ENCODE results near the gene NME7. TPM values are rescaled to one million over a fixed set of nuclear protein-coding genes. Genes with fewer than 3 reads are reported as not detected.

NME7 gene
- total RNA-seq, 1 experiment from 2014 or later: 13.8 TPM

DNA sequence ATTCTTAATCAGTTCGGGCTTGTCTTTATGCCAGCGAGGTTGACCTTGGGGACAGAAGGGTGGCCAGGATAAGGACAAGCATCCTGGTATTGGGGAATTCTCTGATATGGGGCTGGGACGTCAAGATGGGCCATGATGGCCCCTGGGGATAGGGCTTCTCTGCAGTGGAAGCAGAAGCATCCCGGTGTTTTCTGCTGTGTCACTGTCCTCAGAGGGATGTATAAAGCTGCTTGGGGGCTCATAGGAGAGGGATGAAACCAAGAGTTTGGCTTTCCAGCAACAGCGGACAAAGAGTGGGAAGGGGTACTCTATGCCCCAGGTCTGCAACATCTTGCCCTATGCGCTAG, 262.5 kb downstream of the NME7 start (continued):
- TF ChIP-seq, protein P1, sequence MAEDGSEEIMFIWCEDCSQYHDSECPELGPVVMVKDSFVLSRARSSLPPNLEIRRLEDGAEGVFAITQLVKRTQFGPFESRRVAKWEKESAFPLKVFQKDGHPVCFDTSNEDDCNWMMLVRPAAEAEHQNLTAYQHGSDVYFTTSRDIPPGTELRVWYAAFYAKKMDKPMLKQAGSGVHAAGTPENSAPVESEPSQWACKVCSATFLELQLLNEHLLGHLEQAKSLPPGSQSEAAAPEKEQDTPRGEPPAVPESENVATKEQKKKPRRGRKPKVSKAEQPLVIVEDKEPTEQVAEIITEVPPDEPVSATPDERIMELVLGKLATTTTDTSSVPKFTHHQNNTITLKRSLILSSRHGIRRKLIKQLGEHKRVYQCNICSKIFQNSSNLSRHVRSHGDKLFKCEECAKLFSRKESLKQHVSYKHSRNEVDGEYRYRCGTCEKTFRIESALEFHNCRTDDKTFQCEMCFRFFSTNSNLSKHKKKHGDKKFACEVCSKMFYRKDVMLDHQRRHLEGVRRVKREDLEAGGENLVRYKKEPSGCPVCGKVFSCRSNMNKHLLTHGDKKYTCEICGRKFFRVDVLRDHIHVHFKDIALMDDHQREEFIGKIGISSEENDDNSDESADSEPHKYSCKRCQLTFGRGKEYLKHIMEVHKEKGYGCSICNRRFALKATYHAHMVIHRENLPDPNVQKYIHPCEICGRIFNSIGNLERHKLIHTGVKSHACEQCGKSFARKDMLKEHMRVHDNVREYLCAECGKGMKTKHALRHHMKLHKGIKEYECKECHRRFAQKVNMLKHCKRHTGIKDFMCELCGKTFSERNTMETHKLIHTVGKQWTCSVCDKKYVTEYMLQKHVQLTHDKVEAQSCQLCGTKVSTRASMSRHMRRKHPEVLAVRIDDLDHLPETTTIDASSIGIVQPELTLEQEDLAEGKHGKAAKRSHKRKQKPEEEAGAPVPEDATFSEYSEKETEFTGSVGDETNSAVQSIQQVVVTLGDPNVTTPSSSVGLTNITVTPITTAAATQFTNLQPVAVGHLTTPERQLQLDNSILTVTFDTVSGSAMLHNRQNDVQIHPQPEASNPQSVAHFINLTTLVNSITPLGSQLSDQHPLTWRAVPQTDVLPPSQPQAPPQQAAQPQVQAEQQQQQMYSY (CRISPR knock-in tag; IDR thresholded peaks at IDR 0.05): no peak
- TF ChIP-seq, protein P2, sequence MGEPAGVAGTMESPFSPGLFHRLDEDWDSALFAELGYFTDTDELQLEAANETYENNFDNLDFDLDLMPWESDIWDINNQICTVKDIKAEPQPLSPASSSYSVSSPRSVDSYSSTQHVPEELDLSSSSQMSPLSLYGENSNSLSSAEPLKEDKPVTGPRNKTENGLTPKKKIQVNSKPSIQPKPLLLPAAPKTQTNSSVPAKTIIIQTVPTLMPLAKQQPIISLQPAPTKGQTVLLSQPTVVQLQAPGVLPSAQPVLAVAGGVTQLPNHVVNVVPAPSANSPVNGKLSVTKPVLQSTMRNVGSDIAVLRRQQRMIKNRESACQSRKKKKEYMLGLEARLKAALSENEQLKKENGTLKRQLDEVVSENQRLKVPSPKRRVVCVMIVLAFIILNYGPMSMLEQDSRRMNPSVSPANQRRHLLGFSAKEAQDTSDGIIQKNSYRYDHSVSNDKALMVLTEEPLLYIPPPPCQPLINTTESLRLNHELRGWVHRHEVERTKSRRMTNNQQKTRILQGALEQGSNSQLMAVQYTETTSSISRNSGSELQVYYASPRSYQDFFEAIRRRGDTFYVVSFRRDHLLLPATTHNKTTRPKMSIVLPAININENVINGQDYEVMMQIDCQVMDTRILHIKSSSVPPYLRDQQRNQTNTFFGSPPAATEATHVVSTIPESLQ (CRISPR knock-in tag; IDR thresholded peaks at IDR 0.05): no peak
- TF ChIP-seq SMAD4 (CRISPR knock-in tag; IDR thresholded peaks at IDR 0.05) (no peak), TEAD1 (CRISPR knock-in tag; IDR thresholded peaks at IDR 0.05) (no peak), NFYB (CRISPR knock-in tag; conservative IDR thresholded peaks at IDR 0.05; ENCODE audit: low read depth) (no peak), SMAD3 (CRISPR knock-in tag; IDR thresholded peaks at IDR 0.05; ENCODE audit: borderline replicate concordance) (no peak), ZBTB21 (CRISPR knock-in tag; IDR thresholded peaks at IDR 0.05; ENCODE audit: borderline replicate concordance) (no peak), GRHL2 (CRISPR knock-in tag; IDR thresholded peaks at IDR 0.05; ENCODE audit: insufficient replicate concordance, severe bottlenecking) (no peak), ATF1 (CRISPR knock-in tag; IDR thresholded peaks at IDR 0.05) (no peak), SP1 (CRISPR knock-in tag; conservative IDR thresholded peaks at IDR 0.05) (no peak)
- TF ChIP-seq, protein P3, sequence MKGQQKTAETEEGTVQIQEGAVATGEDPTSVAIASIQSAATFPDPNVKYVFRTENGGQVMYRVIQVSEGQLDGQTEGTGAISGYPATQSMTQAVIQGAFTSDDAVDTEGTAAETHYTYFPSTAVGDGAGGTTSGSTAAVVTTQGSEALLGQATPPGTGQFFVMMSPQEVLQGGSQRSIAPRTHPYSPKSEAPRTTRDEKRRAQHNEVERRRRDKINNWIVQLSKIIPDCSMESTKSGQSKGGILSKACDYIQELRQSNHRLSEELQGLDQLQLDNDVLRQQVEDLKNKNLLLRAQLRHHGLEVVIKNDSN (CRISPR knock-in tag; IDR thresholded peaks at IDR 0.05): no peak
- TF ChIP-seq, protein P4, sequence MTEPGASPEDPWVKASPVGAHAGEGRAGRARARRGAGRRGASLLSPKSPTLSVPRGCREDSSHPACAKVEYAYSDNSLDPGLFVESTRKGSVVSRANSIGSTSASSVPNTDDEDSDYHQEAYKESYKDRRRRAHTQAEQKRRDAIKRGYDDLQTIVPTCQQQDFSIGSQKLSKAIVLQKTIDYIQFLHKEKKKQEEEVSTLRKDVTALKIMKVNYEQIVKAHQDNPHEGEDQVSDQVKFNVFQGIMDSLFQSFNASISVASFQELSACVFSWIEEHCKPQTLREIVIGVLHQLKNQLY (CRISPR knock-in tag; IDR thresholded peaks at IDR 0.05): no peak

DNA sequence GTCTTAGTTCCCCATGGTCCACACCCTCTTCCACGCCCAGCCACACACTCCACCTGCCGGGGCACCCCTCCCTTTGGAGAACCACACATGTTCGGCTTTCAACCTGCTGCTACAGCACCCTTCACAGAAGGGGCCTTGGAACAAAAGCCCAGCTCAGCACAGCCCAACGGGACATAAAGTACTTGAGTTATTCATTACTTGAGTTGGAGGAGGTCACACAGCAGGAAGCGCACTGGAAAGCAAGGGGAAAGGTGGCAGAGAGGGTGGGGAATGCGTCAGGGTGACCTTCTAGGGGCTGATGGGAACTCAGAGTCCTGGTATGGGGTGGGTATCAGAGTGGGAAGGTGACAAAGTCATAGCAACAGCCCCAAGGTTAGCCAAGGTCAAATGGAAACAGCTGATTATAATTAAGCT, 264.1 kb downstream of the NME7 start:
- peaks cover 25% of the 10 kb centered on the region for H3K4me1 Mint-ChIP-seq

DNA sequence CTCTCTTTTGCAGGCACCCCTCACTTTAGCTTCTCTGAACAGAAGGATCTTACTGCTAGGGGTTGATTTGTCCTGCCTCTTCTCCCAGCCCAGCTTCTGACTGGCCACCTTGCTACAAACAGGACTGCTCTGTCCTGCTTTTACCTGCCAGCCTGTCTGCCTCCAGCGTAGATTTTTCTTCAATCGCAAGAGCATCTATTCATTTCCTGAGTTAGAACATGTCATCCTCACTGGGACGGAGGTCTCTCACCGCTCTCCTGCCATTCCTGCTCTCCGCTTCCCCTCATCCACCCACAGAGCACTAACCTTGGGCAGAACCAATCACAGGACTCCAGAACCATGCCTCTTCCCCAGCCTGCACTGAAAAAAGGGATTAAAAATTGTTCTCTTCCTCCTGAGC, 264.6 kb downstream of the NME7 start:
- no peaks in the 10 kb centered on the region for H3K9me3 Mint-ChIP-seq
- TF ChIP-seq, protein P5, sequence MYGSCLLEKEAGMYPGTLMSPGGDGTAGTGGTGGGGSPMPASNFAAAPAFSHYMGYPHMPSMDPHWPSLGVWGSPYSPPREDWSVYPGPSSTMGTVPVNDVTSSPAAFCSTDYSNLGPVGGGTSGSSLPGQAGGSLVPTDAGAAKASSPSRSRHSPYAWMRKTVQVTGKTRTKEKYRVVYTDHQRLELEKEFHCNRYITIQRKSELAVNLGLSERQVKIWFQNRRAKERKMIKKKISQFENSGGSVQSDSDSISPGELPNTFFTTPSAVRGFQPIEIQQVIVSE (CRISPR knock-in tag; IDR thresholded peaks at IDR 0.05; ENCODE audit: borderline replicate concordance): no peak
- ATAC-seq: no peak
- no peak overlapping the region for H3K4me3 Mint-ChIP-seq
- H3K27ac Mint-ChIP-seq: no peak overlapping the region
- no peaks in the 10 kb centered on the region; the same call in none of the 2 replicates for H3K27me3 Mint-ChIP-seq (ENCODE audit: low read depth)
- DNase-seq (ENCODE audit: low spot score): no peak
- POLR2A ChIA-PET: no interaction called here
- CTCF ChIA-PET: no interaction called here
- peaks cover 20% of the 10 kb centered on the region for H3K4me1 Mint-ChIP-seq
- H3K36me3 Mint-ChIP-seq: no peaks in the 10 kb centered on the region

More for the DNA sequence above, 264.1 kb downstream of the NME7 start:
- no peak for ATAC-seq
- H3K9me3 Mint-ChIP-seq: no peaks in the 10 kb centered on the region
- DNase-seq (ENCODE audit: low spot score): no peak
- no peak overlapping the region for H3K27ac Mint-ChIP-seq
- CTCF ChIA-PET: no interaction called here
- no peak overlapping the region for H3K4me3 Mint-ChIP-seq
- H3K36me3 Mint-ChIP-seq: no peaks in the 10 kb centered on the region
- TF ChIP-seq ZNF263 (CRISPR knock-in tag; IDR thresholded peaks at IDR 0.05; ENCODE audit: low read depth) (no peak), ZNF138 (CRISPR knock-in tag; conservative IDR thresholded peaks at IDR 0.05) (no peak)
- POLR2A ChIA-PET: no interaction called here
- no peaks in the 10 kb centered on the region; the same call in none of the 2 replicates for H3K27me3 Mint-ChIP-seq (ENCODE audit: low read depth)

Data from WTC11 (cell line).